H54 (cell line): ENCODE results near the gene FLT4.

Experiments used
- DNase-seq: peaks from one replicate; pipeline ENCODE4 v3.0.0; 2011; ENCODE audit warnings: low spot score, mixed read lengths; ENCODE audit not compliant: insufficient read length
- FAIRE-seq: peaks from 3 replicates; lab custom pipeline; 2011; peaks lifted over from hg19 to GRCh38; lab: Jason Lieb, UNC
- POLR2A ChIP-seq: IDR thresholded peaks from 2 replicates; pipeline ENCODE4 v1.6.1; 2011; ENCODE audit warnings: low read depth, mild to moderate bottlenecking, low read length

FLT4 gene

DNA sequence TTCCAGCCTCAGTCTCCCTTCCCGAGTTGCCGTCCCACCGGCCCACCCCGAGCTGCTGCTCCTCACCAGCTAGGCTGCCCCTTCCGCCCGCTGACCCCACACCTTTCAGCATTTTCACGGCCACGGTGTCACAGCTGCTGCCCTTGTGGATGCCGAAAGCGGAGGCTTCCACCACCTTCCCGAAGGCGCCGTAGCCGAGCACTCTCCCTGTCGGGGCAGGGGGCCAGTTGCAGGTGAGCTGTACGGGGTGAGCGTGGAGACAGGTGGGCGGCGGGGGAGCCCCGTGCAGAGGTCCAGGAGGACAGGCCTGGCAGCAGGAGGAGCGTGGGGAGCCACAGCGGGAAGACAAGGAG, 29.9 kb downstream of the FLT4 start:
- no peak for DNase-seq
- no peak for TF ChIP-seq POLR2A
- no peak for FAIRE-seq

DNA sequence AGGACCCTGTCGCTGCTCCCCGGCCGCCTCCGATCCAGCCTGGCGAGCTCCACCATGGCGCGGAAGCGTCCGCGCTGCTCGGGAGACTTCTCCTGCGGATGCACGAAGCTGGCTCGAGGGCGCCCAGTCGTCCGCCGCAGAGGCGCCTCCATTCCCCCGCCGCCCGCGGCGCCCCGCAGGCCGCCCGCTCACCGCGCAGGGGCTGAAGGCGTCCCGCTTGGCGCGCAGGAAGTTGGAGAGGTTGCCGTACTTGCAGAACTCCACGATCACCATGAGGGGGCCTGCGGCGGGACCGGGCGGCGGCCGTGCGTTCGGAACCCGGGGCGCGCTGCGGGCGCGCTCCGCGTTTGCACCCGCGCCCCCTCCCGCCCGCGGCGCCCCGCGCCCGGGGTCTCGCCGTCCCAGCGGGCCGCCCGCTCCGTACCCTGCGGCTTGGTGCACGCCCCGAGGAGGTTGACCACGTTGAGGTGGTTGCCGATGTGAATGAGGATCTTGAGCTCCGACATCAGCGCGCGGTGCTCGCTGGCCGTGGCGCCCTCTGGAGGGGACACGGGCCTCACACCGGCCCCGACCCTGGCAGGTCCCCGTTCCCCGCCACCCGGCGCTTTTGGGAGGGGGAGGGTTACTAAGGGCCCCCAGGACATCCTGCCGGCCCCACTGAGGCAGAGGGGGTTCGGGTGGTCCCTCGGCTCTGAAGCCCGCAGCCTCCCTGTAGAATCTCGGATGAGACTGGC, 30.4 kb downstream of the FLT4 start:
- TF ChIP-seq POLR2A = no peak
- no peak for FAIRE-seq
- DNase-seq = no peak

DNA sequence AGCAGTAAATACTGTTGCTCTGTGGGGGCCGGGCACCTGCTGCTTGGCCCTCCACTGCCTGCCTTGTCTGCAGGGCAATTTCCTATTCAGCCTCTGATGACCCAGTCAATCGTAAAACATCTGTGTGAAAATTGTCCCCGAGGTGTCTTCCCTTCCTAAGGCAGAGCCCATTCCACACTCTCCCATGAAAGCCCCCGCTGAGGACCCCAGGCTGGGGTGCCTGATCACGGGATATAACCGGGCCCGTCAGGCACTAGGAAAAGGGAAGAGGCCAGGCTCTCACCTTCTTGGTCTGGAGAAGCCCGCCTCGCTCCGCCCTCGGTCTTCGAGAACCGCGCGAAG, 30.9 kb downstream of the FLT4 start:
- no peak for TF ChIP-seq POLR2A
- DNase-seq = no peak
- no peak for FAIRE-seq

DNA sequence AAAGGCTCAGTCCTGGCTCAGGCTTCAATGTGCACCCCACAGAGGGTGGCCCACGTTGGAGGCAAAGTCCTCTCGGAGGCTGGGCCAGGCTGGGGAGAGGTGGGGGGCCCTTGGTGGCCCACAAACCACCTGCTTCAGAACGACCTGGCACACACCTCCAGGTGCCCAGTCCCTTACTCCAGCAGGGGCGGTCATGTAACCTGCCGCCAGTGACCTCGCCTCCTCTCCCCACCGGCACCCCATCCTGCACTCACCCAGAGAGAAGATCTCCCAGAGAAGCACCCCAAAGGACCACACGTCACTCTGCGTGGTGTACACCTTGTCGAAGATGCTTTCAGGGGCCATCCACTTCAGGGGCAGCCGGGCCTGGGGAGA, 35.6 kb downstream of the FLT4 start:
- FAIRE-seq (no peak), DNase-seq (no peak)
- no peak for TF ChIP-seq POLR2A

DNA sequence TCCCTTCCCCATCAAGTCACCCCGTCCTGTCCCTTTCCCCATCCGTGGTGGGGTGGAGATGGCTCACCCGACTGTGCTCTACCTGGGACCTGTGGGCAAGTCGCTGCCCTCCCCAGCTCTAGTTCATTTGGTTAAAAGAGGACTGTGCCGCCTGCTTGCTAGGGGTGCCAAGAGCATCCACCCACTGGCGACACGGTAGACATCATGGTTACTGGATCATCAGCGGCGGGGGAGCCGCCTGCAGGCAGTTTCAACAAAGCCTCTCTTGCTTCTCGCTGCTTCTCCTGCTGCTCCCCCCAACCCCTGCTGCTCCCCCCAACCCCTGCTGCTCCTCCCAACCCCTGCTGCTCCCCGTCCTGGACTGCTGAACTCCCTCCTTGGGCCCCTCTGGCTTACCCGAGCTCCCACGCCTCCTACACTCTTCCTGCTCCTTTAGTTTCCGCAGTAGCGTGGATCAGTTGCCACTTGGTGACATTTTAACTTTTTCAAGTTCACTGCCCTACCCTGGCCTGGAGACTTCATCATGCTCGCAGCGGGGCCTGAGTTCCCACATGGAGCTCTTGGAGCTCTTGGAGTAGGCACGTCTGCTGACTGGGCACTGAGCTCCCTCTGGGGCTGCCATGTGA, 36.1 kb downstream of the FLT4 start:
- DNase-seq = no peak
- FAIRE-seq = no peak
- no peak for TF ChIP-seq POLR2A

DNA sequence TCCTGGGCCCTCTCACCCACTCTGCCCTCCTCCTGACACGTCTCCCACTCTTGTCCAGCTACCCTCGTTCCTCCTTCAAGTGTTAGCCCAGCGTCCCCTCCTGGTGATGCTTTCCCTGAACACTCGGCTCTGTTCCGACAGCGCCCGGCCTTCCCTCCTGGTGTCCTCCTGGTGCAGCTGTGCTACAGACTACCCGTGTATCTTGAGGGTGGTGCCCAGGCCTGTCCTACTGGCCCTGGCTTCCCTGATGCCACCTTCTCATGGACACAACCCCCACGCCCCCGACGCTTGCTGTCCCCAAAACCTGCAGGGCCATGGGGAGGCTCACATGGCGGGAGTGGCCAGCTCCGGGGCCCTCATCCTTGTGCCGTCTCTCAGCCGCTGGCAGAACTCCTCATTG, 36.7 kb downstream of the FLT4 start:
- FAIRE-seq (no peak), DNase-seq (no peak)
- TF ChIP-seq POLR2A = no peak

DNA sequence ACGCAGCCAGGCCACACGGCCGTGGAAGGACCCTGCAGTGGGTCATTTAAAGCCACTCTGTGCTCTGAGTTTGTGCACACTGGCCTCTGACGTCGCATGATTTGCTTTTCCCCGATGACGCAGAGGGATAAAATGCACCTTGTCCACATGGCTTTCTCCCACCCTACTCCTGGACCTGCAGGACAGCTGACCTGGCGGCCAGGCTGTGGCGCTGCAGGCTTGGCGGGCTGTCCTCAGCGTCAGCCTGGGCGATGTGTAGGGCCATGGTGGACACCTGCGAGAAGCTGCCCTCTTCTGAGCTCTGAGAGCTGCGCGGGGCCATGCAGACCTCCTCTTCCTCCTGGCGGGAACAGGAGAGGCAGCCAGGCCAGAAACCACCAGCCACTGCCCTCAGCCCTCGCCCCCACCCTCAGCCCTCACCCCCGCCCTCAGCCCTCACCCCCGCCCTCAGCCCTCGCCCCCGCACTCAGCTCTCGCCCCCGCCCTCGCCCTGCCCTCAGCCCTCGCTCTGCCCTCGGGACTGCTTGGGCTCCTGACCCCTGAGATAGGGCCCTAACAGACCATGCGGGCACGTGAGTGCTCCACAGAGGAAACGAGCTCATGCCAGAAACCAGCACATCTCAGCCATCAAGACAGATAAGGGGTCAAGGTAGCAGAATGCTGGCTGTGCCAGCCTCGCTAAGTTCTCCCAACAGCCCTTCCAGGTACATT, 38.1 kb downstream of the FLT4 start:
- FAIRE-seq (no peak), DNase-seq (peak; percentile 67)
- TF ChIP-seq POLR2A = no peak

DNA sequence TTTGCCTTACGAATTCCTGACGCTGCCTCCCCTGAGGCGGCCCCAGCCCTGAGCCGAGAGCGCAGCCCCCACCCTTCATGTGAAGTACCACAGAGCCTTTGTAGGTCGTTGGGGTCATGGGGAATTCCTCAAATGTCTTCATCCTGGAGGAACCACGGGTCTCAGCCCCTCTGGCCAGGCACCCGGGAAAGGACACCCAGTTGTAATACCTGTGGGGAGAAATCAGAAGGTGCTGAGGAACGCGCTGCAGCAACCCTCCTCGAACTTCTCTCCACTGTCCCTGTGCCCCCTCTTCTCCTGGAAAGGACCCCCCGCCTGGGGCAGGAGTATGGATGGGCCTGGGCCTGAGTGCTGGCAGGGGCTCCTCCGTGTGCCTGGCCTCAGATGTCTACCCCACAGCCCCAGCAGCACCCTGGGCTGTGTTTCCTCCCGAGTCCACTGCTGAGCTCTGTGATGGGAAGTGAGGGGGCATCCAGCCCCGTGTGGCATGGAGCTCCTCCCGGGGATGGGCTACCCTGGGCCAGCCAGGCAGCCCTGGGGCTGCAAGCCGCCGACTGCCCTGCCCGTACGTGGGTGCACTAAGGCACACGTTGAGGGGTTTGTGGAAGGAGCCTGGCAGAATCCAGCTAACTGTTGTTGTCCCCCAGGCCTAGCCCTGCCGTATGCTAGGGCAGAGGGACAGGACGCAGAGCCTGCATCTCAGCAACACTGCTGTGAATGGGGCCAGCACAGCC, 39.4 kb downstream of the FLT4 start:
- FAIRE-seq (no peak), DNase-seq (no peak)
- TF ChIP-seq POLR2A = no peak

DNA sequence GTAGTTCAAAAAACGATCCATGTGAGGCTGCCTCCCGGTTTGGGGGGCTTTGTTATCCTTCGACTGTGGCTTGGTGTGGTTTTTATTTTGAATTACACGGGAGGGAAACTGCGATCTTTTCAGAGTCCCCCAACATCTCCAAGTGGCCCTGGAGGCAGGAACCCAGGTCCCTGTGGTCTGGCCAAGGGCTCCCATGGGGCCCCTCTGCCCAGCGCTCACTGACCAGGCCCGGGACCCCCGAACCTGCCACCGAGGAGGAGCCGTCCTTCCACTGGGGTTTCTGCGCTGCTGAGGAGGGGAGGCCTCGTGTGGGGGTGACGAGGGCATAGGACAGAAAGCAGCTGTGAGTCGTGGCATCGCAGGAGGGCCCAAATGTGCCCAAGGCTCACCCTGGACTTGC, 40.0 kb downstream of the FLT4 start:
- TF ChIP-seq POLR2A = no peak
- no peak for FAIRE-seq
- DNase-seq = no peak

DNA sequence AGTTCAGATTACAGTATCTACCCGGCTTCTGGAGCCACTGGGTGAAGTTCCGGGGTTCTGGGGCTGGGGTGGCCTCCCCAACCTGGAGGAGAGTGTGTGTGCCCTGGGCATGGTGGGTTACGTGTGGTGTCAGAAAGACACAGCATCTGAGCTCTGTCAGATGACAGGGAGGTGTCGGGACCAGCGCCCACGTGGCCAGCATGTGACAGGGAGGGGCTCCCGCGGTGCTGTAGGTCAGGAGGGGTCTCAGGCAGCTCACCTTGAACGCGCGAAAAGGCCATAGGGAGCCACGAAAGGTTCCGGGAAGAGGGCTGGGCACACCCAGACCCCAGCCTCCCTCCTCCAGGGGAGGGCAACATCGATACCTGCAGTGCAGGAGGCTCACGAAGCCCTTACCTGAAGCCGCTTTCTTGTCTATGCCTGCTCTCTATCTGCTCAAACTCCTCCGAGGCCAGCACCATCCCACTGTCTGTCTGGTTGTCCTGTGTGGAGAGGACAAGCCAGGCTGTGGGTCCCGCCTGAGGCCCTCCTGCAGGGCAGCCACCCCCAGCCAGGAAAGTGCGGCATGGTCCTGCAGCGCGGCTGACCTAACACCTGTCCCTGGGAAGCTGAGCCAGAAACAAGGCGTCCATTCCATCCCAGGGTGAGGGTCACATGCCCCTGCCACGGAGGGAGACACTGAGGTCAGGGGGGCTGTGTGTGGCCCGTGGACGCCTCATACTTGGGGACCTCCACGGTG, 40.7 kb downstream of the FLT4 start:
- DNase-seq (no peak), FAIRE-seq (no peak)
- no peak for TF ChIP-seq POLR2A

DNA sequence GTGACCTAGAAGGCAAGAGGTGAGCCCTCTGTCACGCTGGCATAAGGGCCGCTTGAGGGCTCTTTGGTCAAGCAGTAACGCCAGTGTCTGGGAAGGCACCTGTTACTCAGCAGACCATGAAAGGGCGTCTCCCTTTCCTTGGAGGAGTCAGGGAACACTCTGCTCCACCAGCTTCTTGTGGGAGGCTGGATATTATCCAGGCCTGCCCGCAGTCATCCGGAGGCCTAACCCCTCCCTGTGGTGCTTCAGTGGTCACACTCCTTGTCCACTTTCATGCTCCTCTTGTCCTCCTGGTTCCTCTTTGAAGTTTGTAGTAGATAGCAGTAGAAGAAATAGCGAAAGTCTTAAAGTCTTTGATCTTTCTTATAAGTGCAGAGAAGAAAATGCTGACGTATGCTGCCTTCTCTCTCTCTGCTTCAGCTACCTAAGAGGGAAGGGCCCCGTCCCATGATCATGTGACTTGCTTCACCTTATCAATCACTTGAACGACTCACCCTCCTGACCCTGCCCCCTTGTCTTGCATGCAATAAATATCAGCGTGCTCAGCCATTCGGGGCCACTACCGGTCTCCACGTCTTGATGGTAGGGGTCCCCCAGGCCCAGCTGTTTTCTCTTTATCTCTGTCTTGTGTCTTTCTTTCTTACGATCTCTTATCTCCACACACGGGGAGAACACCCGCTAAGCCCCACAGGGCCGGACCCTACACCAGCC, 41.4 kb downstream of the FLT4 start:
- no peak for TF ChIP-seq POLR2A
- no peak for DNase-seq
- FAIRE-seq = no peak

DNA sequence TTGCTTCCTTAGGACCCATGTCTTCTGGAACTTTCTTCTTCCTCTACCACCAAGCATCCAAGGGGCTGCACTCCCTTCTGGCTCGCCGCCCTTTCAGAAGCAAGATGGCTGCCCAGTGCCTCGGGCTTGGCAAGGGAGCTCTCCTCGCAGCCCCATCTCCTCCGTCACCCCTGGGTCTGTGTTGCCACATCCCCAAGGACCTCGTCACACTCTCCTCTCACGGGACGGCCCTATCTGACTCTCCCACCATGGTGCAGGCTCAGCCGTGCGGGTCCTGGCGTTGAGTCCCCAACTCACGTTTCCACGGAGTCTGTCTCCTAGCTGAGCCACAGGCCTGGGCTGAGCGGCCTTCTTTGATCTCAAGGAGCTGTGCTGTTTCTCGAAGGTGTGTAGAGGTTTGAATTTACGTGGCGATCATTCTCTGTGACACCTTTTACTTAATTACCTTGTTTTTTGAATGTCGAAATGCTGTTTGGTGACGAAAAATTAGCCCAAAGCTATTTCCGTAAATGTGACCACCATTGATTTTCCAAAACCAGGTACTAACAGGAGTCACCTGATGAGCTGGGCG, 43.1 kb downstream of the FLT4 start:
- FAIRE-seq (no peak), DNase-seq (no peak)
- no peak for TF ChIP-seq POLR2A
